ENCODE results near the gene WNT7A.

The WNT7A gene

GRCh38 chr3:13825821-13826220 lies 54.0 kb downstream of the WNT7A start:
- no peak for DNase-seq

GRCh38 chr3:13825311-13825579 lies 54.6 kb downstream of the WNT7A start:
- DNase-seq: no peak

GRCh38 chr3:13824521-13825310 lies 55.2 kb downstream of the WNT7A start:
- DNase-seq: no peak

GRCh38 chr3:13823692-13824091 lies 56.2 kb downstream of the WNT7A start:
- DNase-seq: no peak

- DNase-seq: no peak
These were observed 56.8 kb downstream of the WNT7A start for GRCh38 chr3:13822871-13823585.

- no peak for DNase-seq
These were observed 57.8 kb downstream of the WNT7A start for GRCh38 chr3:13822042-13822441.

GRCh38 chr3:13821126-13821525 lies 58.7 kb downstream of the WNT7A start:
- no peak for DNase-seq

- DNase-seq: no peak
These were observed 61.0 kb downstream of the WNT7A start for GRCh38 chr3:13818919-13819318.

GRCh38 chr3:13815088-13815683 lies 64.7 kb downstream of the WNT7A start:
- DNase-seq: no peak

- no peak for DNase-seq
These were observed 67.8 kb downstream of the WNT7A start for GRCh38 chr3:13812034-13812471.

GRCh38 chr3:13811614-13812013 lies 68.3 kb downstream of the WNT7A start:
- no peak for DNase-seq

GRCh38 chr3:13808550-13808949 lies 71.3 kb downstream of the WNT7A start:
- no peak for DNase-seq

- peak; percentile 5 for DNase-seq
These were observed 78.3 kb downstream of the WNT7A start for GRCh38 chr3:13801361-13802204.

GRCh38 chr3:13800064-13800463 lies 79.8 kb downstream of the WNT7A start:
- no peak for DNase-seq

GRCh38 chr3:13798401-13798800 lies 81.5 kb downstream of the WNT7A start:
- no peak for DNase-seq

GRCh38 chr3:13796701-13797460 lies 83.0 kb downstream of the WNT7A start:
- DNase-seq: no peak

- DNase-seq: no peak
These were observed 84.1 kb downstream of the WNT7A start for GRCh38 chr3:13795816-13796215.

- no peak for DNase-seq
These were observed 85.5 kb downstream of the WNT7A start for GRCh38 chr3:13794322-13794721.

- DNase-seq: no peak
These were observed 86.4 kb downstream of the WNT7A start for GRCh38 chr3:13793451-13793850.

- no peak for DNase-seq
These were observed 87.1 kb downstream of the WNT7A start for GRCh38 chr3:13792512-13793371.

GRCh38 chr3:13792051-13792490 lies 87.8 kb downstream of the WNT7A start:
- no peak for DNase-seq

Measured in NCI-H69 (cell line).